Dendritic cell treated with granulocyte-macrophage colony-stimulating factor and Interleukin-4, amounts not matched to agents 40 ng/mL and 50 ng/mL, for 4 days (primary cell): ENCODE results near the gene CALN1.

ENCODE experiments used
- H3K27ac Mint-ChIP-seq: one replicate; pipeline ENCODE4 v1.8.0; 2022; ENCODE audit warnings: mild to moderate bottlenecking, mixed read lengths
- H3K27me3 Mint-ChIP-seq: one replicate; pipeline ENCODE4 v1.8.0; 2022; ENCODE audit warnings: mild to moderate bottlenecking, mixed read lengths
- H3K36me3 Mint-ChIP-seq: one replicate; pipeline ENCODE4 v1.8.0; 2022; ENCODE audit warnings: low read depth, mixed read lengths
- H3K4me1 Mint-ChIP-seq: one replicate; pipeline ENCODE4 v1.8.0; 2022; ENCODE audit warnings: low read depth, mixed read lengths
- H3K4me3 Mint-ChIP-seq: one replicate; pipeline ENCODE4 v1.8.0; 2022; ENCODE audit warnings: mild to moderate bottlenecking, moderate library complexity, mixed read lengths
- H3K9me3 Mint-ChIP-seq: one replicate; pipeline ENCODE4 v1.8.0; 2022; ENCODE audit warnings: mixed read lengths
- intact Hi-C: fragments of 100-400 bp; cut with micrococcal nuclease; formaldehyde crosslinking; loops from one replicate; pipeline ENCODE4 v1.15.0; 2022

CALN1 gene

GRCh38 chr7:72435366-72435765, 23.2 kb upstream of the CALN1 start:
- Mint-ChIP-seq H3K36me3 (no peaks in the 10 kb centered on the region), H3K4me1 (peaks cover 11% of the 10 kb centered on the region), H3K4me3 (no peak overlapping the region), H3K27ac (no peak overlapping the region), H3K9me3 (peaks cover 10% of the 10 kb centered on the region), H3K27me3 (no peaks in the 10 kb centered on the region)
- intact Hi-C loops: no loop called here

GRCh38 chr7:72430531-72430930, 18.4 kb upstream of the CALN1 start:
- intact Hi-C loops: no loop called here
- H3K9me3 Mint-ChIP-seq: no peaks in the 10 kb centered on the region

GRCh38 chr7:72429316-72429715, 17.2 kb upstream of the CALN1 start:
- no peaks in the 10 kb centered on the region for H3K9me3 Mint-ChIP-seq
- H3K27me3 Mint-ChIP-seq: no peaks in the 10 kb centered on the region
- no peak overlapping the region for H3K27ac Mint-ChIP-seq
- no peak overlapping the region for H3K4me3 Mint-ChIP-seq
- H3K4me1 Mint-ChIP-seq: peaks cover 3% of the 10 kb centered on the region
- intact Hi-C loops: no loop called here
- H3K36me3 Mint-ChIP-seq: no peaks in the 10 kb centered on the region

More at GRCh38 chr7:72430531-72430930, 18.4 kb upstream of the CALN1 start:
- no peaks in the 10 kb centered on the region for H3K36me3 Mint-ChIP-seq
- H3K27me3 Mint-ChIP-seq: no peaks in the 10 kb centered on the region
- no peak overlapping the region for H3K4me3 Mint-ChIP-seq
- no peak overlapping the region for H3K27ac Mint-ChIP-seq
- H3K4me1 Mint-ChIP-seq: peaks cover 5% of the 10 kb centered on the region

GRCh38 chr7:72416846-72417245, 4.7 kb upstream of the CALN1 start:
- Mint-ChIP-seq H3K27me3 (peaks cover 2% of the 10 kb centered on the region), H3K4me1 (peaks cover 5% of the 10 kb centered on the region), H3K4me3 (no peak overlapping the region), H3K27ac (no peak overlapping the region), H3K36me3 (no peaks in the 10 kb centered on the region), H3K9me3 (peaks cover 10% of the 10 kb centered on the region)
- intact Hi-C loops: no loop called here

GRCh38 chr7:72415586-72415985, 3.4 kb upstream of the CALN1 start:
- Mint-ChIP-seq H3K9me3 (peaks cover 10% of the 10 kb centered on the region), H3K36me3 (no peaks in the 10 kb centered on the region), H3K27ac (no peak overlapping the region), H3K27me3 (peaks cover 2% of the 10 kb centered on the region), H3K4me3 (no peak overlapping the region), H3K4me1 (peaks cover 5% of the 10 kb centered on the region)
- intact Hi-C loops: no loop called here

GRCh38 chr7:72413886-72414285, 1.7 kb upstream of the CALN1 start:
- H3K4me3 Mint-ChIP-seq: no peak overlapping the region
- no peaks in the 10 kb centered on the region for H3K27me3 Mint-ChIP-seq
- intact Hi-C loops: no loop called here

GRCh38 chr7:72413290-72413689, 1.2 kb upstream of the CALN1 start:
- H3K4me3 Mint-ChIP-seq: no peak overlapping the region
- H3K27me3 Mint-ChIP-seq: no peaks in the 10 kb centered on the region
- H3K36me3 Mint-ChIP-seq: no peaks in the 10 kb centered on the region
- intact Hi-C loops: no loop called here
- H3K9me3 Mint-ChIP-seq: no peaks in the 10 kb centered on the region
- H3K4me1 Mint-ChIP-seq: peaks cover 5% of the 10 kb centered on the region
- H3K27ac Mint-ChIP-seq: no peak overlapping the region

More at GRCh38 chr7:72413886-72414285, 1.7 kb upstream of the CALN1 start:
- H3K4me1 Mint-ChIP-seq: peaks cover 5% of the 10 kb centered on the region
- no peak overlapping the region for H3K27ac Mint-ChIP-seq
- no peaks in the 10 kb centered on the region for H3K9me3 Mint-ChIP-seq
- H3K36me3 Mint-ChIP-seq: no peaks in the 10 kb centered on the region

GRCh38 chr7:72411419-72411818, 719 bp downstream of the CALN1 start:
- Mint-ChIP-seq H3K27ac (no peak overlapping the region), H3K36me3 (no peaks in the 10 kb centered on the region), H3K27me3 (no peaks in the 10 kb centered on the region), H3K4me3 (no peak overlapping the region), H3K4me1 (peaks cover under 1% of the 10 kb centered on the region), H3K9me3 (no peaks in the 10 kb centered on the region)
- intact Hi-C loops: no loop called here

GRCh38 chr7:72409638-72410015, 2.5 kb downstream of the CALN1 start:
- H3K9me3 Mint-ChIP-seq: no peaks in the 10 kb centered on the region
- no peak overlapping the region for H3K4me3 Mint-ChIP-seq
- no peak overlapping the region for H3K27ac Mint-ChIP-seq
- peaks cover 18% of the 10 kb centered on the region for H3K4me1 Mint-ChIP-seq
- peaks cover 3% of the 10 kb centered on the region for H3K27me3 Mint-ChIP-seq
- intact Hi-C loops: no loop called here
- H3K36me3 Mint-ChIP-seq: no peaks in the 10 kb centered on the region

- H3K9me3 Mint-ChIP-seq: peaks cover 4% of the 10 kb centered on the region
- intact Hi-C loops: no loop called here
- H3K27me3 Mint-ChIP-seq: peaks cover 3% of the 10 kb centered on the region
- no peak overlapping the region for H3K4me3 Mint-ChIP-seq
- H3K36me3 Mint-ChIP-seq: no peaks in the 10 kb centered on the region
- H3K4me1 Mint-ChIP-seq: peaks cover 23% of the 10 kb centered on the region
- H3K27ac Mint-ChIP-seq: no peak overlapping the region
Measured at GRCh38 chr7:72408966-72409637, 3.0 kb downstream of the CALN1 start.

- H3K9me3 Mint-ChIP-seq: peaks cover 9% of the 10 kb centered on the region
- no peaks in the 10 kb centered on the region for H3K36me3 Mint-ChIP-seq
- H3K4me3 Mint-ChIP-seq: no peak overlapping the region
- peak overlapping the region; percentile 36 for H3K27ac Mint-ChIP-seq
- peaks cover 45% of the 10 kb centered on the region for H3K4me1 Mint-ChIP-seq
- intact Hi-C loops: no loop called here
- peaks cover 4% of the 10 kb centered on the region for H3K27me3 Mint-ChIP-seq
Measured at GRCh38 chr7:72406820-72407403, 5.2 kb downstream of the CALN1 start.

- Mint-ChIP-seq H3K27me3 (peaks cover 6% of the 10 kb centered on the region), H3K36me3 (no peaks in the 10 kb centered on the region), H3K9me3 (peaks cover 9% of the 10 kb centered on the region), H3K4me1 (peaks cover 50% of the 10 kb centered on the region), H3K4me3 (no peak overlapping the region), H3K27ac (peak overlapping the region; percentile 4)
- intact Hi-C loops: no loop called here
Measured at GRCh38 chr7:72405871-72406270, 6.3 kb downstream of the CALN1 start.

- Mint-ChIP-seq H3K9me3 (peaks cover 9% of the 10 kb centered on the region), H3K27me3 (peaks cover 6% of the 10 kb centered on the region), H3K36me3 (no peaks in the 10 kb centered on the region), H3K27ac (peak overlapping the region; percentile 4), H3K4me1 (peaks cover 50% of the 10 kb centered on the region), H3K4me3 (no peak overlapping the region)
- intact Hi-C loops: no loop called here
Measured at GRCh38 chr7:72405418-72405817, 6.7 kb downstream of the CALN1 start.

GRCh38 chr7:72404743-72405142, 7.4 kb downstream of the CALN1 start:
- H3K9me3 Mint-ChIP-seq: peaks cover 9% of the 10 kb centered on the region
- H3K27ac Mint-ChIP-seq: no peak overlapping the region

More at GRCh38 chr7:72404743-72405142, 7.4 kb downstream of the CALN1 start:
- peaks cover 6% of the 10 kb centered on the region for H3K27me3 Mint-ChIP-seq
- H3K36me3 Mint-ChIP-seq: no peaks in the 10 kb centered on the region
- H3K4me3 Mint-ChIP-seq: no peak overlapping the region
- H3K4me1 Mint-ChIP-seq: peaks cover 50% of the 10 kb centered on the region
- intact Hi-C loops: no loop called here
